Nephron (organoid): Measurements from ENCODE around the gene CPSF4.
A peak's percentile ranks its signal among the peaks of the same experiment; 100 is the strongest.

Experiments used
- H3K27ac Mint-ChIP-seq, 3 experiments: 2 replicates each; pipeline ENCODE4 v1.8.0; 2020; ENCODE audit warnings: mixed read lengths in 3 of 3, mild to moderate bottlenecking in 2 of 3, moderate library complexity in 1 of 3
- H3K27me3 Mint-ChIP-seq: 2 replicates; pipeline ENCODE4 v1.8.0; 2021; ENCODE audit warnings: low read depth, mild to moderate bottlenecking, moderate library complexity, mixed read lengths
- H3K36me3 Mint-ChIP-seq: 2 replicates; pipeline ENCODE4 v1.8.0; 2020; ENCODE audit warnings: low read depth, mixed read lengths
- H3K4me1 Mint-ChIP-seq: 2 replicates; pipeline ENCODE4 v1.8.0; 2020; ENCODE audit warnings: mixed read lengths
- H3K4me3 Mint-ChIP-seq, 3 experiments: 2 replicates each; pipeline ENCODE4 v1.8.0; 2020; ENCODE audit warnings: mild to moderate bottlenecking in 3 of 3, mixed read lengths in 3 of 3, moderate library complexity in 2 of 3
- H3K9me3 Mint-ChIP-seq: 2 replicates; pipeline ENCODE4 v1.8.0; 2020; ENCODE audit warnings: mixed read lengths
- TF ChIP-seq, protein P1 (sequence below), 3 experiments: fragments of 200-600 bp; sonication (generic); IDR thresholded peaks; one replicate each; pipeline ENCODE4 v1.5.0; 2021; ENCODE audit warnings: antibody characterized with exemption in 3 of 3; ENCODE audit not compliant: unreplicated experiment in 3 of 3

CPSF4 gene

DNA sequence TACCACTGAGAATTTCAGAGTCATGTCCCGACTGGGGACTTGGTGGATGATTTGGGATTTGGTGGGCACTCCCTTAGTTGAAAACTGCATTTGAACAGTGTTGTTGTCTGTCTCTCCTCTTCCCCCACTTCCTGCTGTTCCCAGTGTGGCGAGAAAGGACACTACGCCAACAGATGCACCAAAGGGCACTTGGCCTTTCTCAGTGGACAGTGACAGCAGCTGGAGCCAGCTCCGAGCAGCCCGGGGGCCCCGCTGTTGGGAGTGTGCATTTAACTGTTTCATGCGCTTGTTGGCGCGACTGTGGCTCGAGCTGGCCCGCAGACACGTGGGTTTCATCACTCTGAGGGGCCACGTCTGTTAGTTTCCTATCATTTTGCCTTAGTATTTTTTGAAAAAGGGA is 17.5 kb downstream of the CPSF4 start:
- H3K9me3 Mint-ChIP-seq: no peaks in the 10 kb centered on the region

GRCh38 chr7:99457050-99457649 is 18.4 kb downstream of the CPSF4 start:
- TF ChIP-seq, protein P1, sequence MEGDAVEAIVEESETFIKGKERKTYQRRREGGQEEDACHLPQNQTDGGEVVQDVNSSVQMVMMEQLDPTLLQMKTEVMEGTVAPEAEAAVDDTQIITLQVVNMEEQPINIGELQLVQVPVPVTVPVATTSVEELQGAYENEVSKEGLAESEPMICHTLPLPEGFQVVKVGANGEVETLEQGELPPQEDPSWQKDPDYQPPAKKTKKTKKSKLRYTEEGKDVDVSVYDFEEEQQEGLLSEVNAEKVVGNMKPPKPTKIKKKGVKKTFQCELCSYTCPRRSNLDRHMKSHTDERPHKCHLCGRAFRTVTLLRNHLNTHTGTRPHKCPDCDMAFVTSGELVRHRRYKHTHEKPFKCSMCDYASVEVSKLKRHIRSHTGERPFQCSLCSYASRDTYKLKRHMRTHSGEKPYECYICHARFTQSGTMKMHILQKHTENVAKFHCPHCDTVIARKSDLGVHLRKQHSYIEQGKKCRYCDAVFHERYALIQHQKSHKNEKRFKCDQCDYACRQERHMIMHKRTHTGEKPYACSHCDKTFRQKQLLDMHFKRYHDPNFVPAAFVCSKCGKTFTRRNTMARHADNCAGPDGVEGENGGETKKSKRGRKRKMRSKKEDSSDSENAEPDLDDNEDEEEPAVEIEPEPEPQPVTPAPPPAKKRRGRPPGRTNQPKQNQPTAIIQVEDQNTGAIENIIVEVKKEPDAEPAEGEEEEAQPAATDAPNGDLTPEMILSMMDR (IDR thresholded peaks at IDR 0.05; ENCODE audit: unreplicated experiment in 3 of 3): no peak
- Mint-ChIP-seq H3K9me3 (no peaks in the 10 kb centered on the region), H3K4me1 (peaks cover 39% of the 10 kb centered on the region), H3K4me3 (peak overlapping the region in 1 of 3 experiments; percentile 47), H3K36me3 (peaks cover 47% of the 10 kb centered on the region), H3K27ac (peak overlapping the region; percentile 63 to 74 (median 69)), H3K27me3 (no peaks in the 10 kb centered on the region)

More for the DNA sequence above, 17.5 kb downstream of the CPSF4 start:
- Mint-ChIP-seq H3K27me3 (no peaks in the 10 kb centered on the region), H3K4me1 (peaks cover 39% of the 10 kb centered on the region), H3K36me3 (peaks cover 47% of the 10 kb centered on the region), H3K27ac (peak overlapping the region in 1 of 3 experiments; percentile 35), H3K4me3 (no peak overlapping the region)
- TF ChIP-seq, protein P1 (IDR thresholded peaks at IDR 0.05; ENCODE audit: unreplicated experiment in 3 of 3): no peak

DNA sequence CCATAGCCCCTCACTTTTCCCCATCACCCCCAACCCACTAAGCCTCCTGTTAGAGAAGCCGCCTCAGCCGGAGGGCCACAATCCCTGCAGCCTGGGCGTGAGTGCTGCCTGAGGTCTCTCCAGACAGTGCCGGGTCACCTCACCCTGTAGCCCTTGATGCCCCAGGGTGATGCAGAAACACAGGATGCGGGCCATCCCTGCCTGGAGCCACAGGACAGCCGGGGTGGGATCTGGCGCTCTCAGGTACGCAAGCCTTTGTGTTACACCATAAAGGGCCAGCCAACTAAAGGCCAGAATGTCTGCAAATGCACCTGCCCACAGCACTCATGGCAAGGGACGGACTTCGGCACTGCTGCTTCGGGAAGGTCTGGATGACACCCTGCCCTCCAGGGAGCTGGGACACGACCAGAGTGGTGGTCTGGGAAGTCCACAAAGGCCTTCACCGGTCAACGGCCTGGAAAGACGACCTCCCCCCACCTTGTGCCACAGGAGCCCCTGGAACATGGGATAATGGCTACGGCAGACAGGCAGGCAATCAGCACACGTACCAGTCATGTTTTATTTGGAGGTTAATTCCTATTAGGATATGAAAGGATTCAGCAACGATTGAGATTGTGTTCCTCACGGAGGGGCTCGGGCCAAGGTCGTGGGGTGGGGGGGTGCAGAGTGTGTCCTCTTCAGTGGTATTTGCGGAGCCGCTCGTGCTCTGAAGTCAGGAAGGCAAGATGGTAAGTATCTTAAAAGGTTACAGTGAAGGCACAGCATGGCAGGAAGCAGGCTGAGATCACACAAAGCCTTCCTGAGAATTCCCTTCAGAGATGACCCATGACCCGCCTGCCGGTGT is 19.1 kb downstream of the CPSF4 start:
- Mint-ChIP-seq H3K4me1 (peaks cover 39% of the 10 kb centered on the region), H3K4me3 (no peak overlapping the region), H3K9me3 (no peaks in the 10 kb centered on the region), H3K27ac (no peak overlapping the region), H3K36me3 (peaks cover 49% of the 10 kb centered on the region), H3K27me3 (no peaks in the 10 kb centered on the region)
- TF ChIP-seq, protein P1 (IDR thresholded peaks at IDR 0.05; ENCODE audit: unreplicated experiment in 3 of 3): no peak

DNA sequence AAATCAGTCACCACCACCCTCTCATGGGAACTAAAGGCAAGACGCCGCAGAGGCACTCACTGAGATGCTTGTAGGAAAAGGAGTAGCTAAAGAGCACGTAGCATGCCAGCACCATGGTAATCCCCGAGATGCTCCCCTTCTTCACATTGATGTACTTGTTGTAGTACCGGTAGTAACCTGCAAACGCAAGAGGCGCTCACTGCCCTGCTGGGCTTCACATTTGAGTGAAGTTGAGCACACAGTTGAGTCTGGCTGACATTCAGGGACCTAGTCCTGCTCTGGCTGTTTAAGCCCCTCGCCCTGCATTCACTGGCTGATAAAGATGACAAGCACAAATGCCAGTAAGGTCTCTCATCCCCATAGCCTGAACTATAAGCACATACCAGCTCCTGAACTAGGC is 20.3 kb downstream of the CPSF4 start:
- no peaks in the 10 kb centered on the region for H3K9me3 Mint-ChIP-seq
- H3K27me3 Mint-ChIP-seq: no peaks in the 10 kb centered on the region
- peaks cover 51% of the 10 kb centered on the region for H3K36me3 Mint-ChIP-seq
- TF ChIP-seq, protein P1 (IDR thresholded peaks at IDR 0.05; ENCODE audit: unreplicated experiment in 3 of 3): peak; percentile 5 to 31 (median 22)
- peak overlapping the region in 1 of 3 experiments; percentile 9 for H3K27ac Mint-ChIP-seq
- H3K4me3 Mint-ChIP-seq: no peak overlapping the region
- H3K4me1 Mint-ChIP-seq: peaks cover 44% of the 10 kb centered on the region

DNA sequence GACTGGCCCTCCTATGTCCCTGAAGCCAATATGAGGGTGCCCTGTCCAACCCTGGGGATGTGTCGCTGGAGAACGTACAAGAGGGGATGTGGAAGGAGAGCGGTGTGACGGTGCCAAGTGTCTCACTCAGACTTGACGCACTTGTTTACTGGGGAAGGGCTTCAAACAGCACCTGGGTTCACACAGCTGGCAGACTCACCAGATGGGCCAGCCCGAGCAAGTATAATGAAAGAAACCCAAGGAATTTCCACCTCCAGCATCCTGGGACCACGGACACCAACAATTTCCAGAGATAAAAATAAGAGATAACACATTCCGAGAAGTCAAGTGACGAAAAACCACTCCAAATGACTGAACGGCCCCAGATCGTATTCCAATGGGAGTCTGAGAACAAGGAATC is 21.9 kb downstream of the CPSF4 start:
- peaks cover 53% of the 10 kb centered on the region for H3K36me3 Mint-ChIP-seq
- TF ChIP-seq, protein P1 (IDR thresholded peaks at IDR 0.05; ENCODE audit: unreplicated experiment in 3 of 3): no peak
- H3K27me3 Mint-ChIP-seq: no peaks in the 10 kb centered on the region
- peak overlapping the region in 2 of 3 experiments; percentile 11 to 16 for H3K4me3 Mint-ChIP-seq
- no peaks in the 10 kb centered on the region for H3K9me3 Mint-ChIP-seq
- no peak overlapping the region for H3K27ac Mint-ChIP-seq
- peaks cover 46% of the 10 kb centered on the region for H3K4me1 Mint-ChIP-seq
